ENCODE data around the gene NAA10. TPM values are rescaled to one million over a fixed set of nuclear protein-coding genes. Genes with fewer than 3 reads are reported as not detected.

NAA10 gene
- total RNA-seq, 3 donors from 2014 or later, result 52.2 to 72.3 (median 68.9) TPM

- Histone ChIP-seq H3K36me3 (ENCODE audit: low read depth) (no peaks in the 10 kb centered on the region), H3K4me1 (ENCODE audit: low read depth) (peaks cover 17% of the 10 kb centered on the region), H3K9me3 (no peaks in the 10 kb centered on the region), H3K4me3 (no peak overlapping the region)
- TF ChIP-seq, protein P1, sequence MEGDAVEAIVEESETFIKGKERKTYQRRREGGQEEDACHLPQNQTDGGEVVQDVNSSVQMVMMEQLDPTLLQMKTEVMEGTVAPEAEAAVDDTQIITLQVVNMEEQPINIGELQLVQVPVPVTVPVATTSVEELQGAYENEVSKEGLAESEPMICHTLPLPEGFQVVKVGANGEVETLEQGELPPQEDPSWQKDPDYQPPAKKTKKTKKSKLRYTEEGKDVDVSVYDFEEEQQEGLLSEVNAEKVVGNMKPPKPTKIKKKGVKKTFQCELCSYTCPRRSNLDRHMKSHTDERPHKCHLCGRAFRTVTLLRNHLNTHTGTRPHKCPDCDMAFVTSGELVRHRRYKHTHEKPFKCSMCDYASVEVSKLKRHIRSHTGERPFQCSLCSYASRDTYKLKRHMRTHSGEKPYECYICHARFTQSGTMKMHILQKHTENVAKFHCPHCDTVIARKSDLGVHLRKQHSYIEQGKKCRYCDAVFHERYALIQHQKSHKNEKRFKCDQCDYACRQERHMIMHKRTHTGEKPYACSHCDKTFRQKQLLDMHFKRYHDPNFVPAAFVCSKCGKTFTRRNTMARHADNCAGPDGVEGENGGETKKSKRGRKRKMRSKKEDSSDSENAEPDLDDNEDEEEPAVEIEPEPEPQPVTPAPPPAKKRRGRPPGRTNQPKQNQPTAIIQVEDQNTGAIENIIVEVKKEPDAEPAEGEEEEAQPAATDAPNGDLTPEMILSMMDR (IDR thresholded peaks at IDR 0.05), result no peak
- no peak for DNase-seq
- intact Hi-C loops (cut with DNase I, micrococcal nuclease), result no loop called here
- no peak for ATAC-seq
Measured at GRCh38 chrX:153968754-153969124, 33.9 kb upstream of the NAA10 start.

- Histone ChIP-seq H3K9me3 (no peaks in the 10 kb centered on the region), H3K36me3 (ENCODE audit: low read depth) (no peaks in the 10 kb centered on the region), H3K4me1 (ENCODE audit: low read depth) (peaks cover 17% of the 10 kb centered on the region), H3K4me3 (no peak overlapping the region)
- TF ChIP-seq, protein P1 (IDR thresholded peaks at IDR 0.05), result no peak
- intact Hi-C loops (cut with DNase I, micrococcal nuclease), result no loop called here
- DNase-seq (no peak), ATAC-seq (no peak)
Measured at GRCh38 chrX:153968255-153968654, 33.4 kb upstream of the NAA10 start.

DNA sequence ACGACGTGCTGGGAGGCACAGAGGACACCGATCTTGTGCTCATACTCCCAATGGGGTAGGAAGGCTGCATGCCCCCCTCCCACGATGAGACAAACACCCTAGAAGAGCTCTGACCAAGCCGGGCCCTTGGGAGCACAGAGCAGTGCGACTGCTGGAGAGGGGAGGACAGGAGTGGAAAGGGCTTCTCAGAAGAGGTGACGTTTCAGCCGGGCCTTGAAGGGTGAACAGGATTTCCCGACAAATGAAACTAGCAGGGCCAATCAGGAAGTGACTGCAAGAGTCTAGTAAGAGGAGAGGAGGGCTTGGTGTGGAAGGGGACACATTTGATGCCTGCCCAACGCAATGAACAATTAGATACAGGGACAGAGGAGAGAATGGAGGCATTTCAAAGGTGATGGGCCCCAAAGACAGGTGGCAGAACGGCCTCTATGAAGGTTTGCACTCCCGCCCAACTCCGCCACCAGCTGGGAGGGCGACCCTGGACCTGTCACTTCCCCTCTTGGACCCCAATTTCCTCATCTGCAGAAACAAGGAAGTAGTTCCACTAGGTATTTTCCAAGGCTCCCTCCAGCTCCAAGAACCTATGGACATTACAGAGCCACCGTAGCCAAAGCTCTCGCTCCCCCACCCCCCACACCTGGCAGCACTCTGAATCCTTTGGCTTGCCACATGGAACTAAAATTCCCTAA, 32.8 kb upstream of the NAA10 start:
- Histone ChIP-seq H3K36me3 (ENCODE audit: low read depth) (no peaks in the 10 kb centered on the region), H3K9me3 (no peaks in the 10 kb centered on the region), H3K4me1 (ENCODE audit: low read depth) (peaks cover 17% of the 10 kb centered on the region), H3K4me3 (no peak overlapping the region)
- ATAC-seq (no peak), DNase-seq (no peak)
- TF ChIP-seq, protein P1 (IDR thresholded peaks at IDR 0.05), result no peak
- intact Hi-C loops (cut with DNase I, micrococcal nuclease), result no loop called here

DNA sequence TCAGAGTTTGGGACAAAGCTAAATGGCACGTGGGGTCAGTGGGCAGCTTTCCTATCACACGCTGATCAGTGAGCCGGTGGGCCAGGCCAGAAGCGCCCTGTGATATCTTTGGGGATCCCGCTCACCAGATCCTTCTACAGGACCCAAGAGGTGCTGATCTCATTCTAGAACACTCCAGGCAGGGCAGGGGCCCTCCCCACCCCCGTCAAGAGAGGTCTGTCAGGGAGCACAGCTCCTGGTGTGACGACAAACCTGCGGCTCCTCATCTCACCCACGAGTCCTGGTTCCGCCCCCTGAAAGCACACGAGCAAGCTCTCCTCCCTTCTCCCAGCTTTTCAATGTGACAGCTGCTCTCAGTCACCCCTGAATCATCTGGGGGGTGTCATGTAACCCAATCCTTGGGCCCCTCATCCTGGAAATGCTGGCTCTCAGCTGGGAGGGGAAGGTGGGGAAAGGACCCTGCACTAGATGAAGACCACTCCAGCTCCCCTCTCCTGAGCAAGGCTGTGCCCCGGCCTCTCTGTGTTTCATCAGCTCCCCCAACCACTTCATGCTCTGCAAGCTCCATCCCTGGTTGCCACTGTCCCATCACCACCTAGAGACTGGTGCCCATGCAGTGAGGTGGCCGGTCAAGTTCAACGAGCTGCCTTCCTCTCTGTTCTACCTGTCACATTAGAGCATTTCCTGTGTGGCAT, 32.2 kb upstream of the NAA10 start:
- TF ChIP-seq, protein P1 (IDR thresholded peaks at IDR 0.05), result no peak

DNA sequence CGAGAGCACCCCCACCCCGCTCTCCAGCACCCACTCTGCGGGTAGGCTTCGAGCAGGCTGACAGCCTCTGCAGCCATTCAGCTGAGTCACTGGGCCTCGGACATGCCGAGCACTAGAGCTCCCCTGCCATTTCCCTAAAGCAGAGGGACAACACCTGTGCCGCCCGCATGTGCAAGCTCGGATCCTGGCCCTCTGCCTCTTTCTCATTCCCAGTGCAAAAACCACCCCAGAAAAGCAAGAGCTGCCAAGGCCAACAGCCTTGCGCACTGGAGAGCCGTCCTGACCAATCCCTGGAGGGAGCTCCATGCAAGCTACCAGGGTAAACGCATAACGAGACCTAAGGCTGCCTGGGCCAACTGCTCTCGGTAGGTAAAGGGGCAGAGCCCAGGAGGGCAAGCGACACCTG, 31.4 kb upstream of the NAA10 start:
- intact Hi-C loops (cut with DNase I, micrococcal nuclease), result no loop called here
- Histone ChIP-seq H3K4me1 (ENCODE audit: low read depth) (peaks cover 17% of the 10 kb centered on the region), H3K9me3 (no peaks in the 10 kb centered on the region), H3K4me3 (no peak overlapping the region), H3K36me3 (ENCODE audit: low read depth) (no peaks in the 10 kb centered on the region)
- DNase-seq (no peak), ATAC-seq (no peak)
- TF ChIP-seq, protein P1 (IDR thresholded peaks at IDR 0.05), result no peak

More for the DNA sequence above, 32.2 kb upstream of the NAA10 start:
- peaks cover 17% of the 10 kb centered on the region for H3K4me1 ChIP-seq (ENCODE audit: low read depth)
- H3K36me3 ChIP-seq (ENCODE audit: low read depth), result no peaks in the 10 kb centered on the region
- H3K4me3 ChIP-seq, result no peak overlapping the region
- ATAC-seq (no peak), DNase-seq (no peak)
- intact Hi-C loops (cut with DNase I, micrococcal nuclease), result no loop called here
- H3K9me3 ChIP-seq, result no peaks in the 10 kb centered on the region
